Hematopoietic multipotent progenitor cell treated with erythropoietin and hydrocortisone succinate and interleukin-3 and kit ligand, for 15 days (in vitro differentiated cells): Measurements from ENCODE around the gene TYROBP.
"Not testable (repeated sequence)": the region's sequence is repeated elsewhere in the genome, so short reads cannot be mapped to it uniquely, and the experiment has no call there.

Experiments used
- DNase-seq: peaks from one replicate; pipeline ENCODE4 v3.0.0-alpha.2; 2015; ENCODE audit warnings: low spot score

Gene TYROBP

DNA sequence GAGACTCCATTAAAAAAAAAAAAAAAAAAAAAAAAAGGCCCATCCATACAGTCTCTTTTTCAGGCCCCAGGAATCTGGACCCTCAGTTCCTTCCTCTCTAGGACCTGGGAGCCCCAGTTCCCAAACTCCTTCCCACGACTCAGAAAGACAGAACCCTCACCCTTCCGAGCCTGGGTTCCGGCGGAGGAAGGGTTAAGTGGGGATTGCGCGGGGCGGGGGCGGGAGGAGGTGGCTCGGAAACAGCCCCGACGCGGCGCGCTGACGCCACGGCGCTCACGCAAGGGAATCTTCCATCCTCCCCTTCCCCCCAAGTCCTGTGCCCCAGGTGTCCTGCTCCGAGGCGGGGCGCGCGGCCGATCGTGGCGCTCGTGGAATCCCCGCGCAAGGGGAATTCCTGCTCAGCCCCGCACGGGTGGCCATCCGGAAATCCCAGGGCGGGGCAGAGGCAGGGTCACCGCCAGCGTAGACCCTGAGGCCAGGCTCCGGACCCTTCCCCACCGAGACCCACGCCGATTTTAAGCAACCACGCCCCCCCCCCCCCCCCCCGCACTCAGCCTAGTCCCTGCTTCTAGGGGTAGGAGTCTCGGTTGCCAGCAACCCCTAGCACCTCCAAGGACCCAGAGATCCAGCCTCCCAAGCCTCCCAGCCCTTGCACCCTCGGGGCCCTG, 8.4 kb downstream of the TYROBP start:
- DNase-seq: peak; percentile 47

DNA sequence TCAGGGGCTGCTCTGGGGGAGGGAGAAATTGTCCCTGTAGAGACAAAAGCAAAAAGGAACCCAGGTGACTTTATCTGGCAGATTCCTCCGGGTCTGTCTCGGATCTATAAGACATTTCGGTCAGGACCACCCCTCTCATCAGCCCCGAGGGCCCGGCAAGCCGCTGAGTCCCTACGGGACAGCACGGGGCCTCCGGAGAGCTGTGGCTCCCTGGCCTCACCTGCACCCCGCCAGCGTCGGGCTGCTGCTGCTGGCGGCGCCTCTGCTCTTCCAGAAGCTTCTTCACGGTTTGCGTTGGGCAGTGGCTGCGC, 9.6 kb downstream of the TYROBP start:
- DNase-seq: no peak

DNA sequence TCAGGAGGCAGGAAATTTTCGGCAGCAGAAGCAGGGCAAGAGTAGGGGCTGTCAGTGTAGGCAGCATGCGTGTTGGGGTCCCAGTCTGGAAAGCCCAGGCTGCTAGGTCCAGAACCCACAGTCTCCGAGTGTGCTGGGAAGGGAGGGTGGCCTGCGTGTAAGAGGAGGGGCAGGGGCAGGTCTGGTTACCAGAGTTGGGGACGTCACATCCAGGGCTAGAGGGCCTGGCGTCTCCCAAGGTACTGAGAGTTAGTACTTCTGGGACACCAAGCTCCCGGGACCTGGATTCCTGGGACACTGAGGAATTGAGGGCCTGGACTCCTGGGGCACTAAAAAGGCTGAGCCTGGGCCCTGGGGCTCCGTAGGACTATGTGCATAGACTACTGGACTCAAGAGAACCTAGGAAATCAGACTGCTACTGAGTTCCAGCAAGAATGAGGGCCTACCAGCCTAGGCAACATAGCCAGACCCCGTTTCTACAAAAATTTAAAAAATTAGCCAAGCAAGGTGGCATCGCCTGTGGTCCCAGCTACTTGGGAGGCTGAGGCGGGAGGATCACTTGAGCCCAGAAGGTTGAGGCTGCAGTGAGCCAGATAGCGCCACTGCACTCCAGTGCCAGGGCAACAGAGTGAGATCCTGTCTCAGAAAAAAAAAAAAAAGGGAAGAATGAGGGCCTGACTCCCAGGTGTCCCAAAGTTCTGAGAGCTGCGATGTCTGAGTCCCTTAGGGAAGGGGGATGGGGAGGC, 10.2 kb downstream of the TYROBP start:
- no peak for DNase-seq

DNA sequence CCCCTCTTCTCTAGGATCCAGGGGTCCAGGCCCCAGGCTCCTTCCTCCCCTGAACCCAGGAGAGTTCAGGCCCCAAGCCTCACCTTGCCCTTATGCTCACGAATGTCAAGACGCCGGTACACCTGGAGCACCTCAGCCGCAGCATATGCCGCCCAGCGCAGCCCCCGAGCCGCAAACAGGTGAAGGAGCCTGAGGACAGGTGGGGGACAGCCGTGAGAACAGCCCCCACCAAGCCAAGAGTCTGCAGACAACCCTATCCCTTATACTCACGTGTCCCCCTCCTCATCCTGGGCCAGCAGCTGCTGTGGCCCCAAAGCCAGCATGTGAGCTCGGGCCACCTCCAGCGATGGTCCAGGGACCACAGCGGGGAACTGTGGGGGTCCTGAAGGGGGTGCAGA, 11.5 kb downstream of the TYROBP start:
- no peak for DNase-seq

DNA sequence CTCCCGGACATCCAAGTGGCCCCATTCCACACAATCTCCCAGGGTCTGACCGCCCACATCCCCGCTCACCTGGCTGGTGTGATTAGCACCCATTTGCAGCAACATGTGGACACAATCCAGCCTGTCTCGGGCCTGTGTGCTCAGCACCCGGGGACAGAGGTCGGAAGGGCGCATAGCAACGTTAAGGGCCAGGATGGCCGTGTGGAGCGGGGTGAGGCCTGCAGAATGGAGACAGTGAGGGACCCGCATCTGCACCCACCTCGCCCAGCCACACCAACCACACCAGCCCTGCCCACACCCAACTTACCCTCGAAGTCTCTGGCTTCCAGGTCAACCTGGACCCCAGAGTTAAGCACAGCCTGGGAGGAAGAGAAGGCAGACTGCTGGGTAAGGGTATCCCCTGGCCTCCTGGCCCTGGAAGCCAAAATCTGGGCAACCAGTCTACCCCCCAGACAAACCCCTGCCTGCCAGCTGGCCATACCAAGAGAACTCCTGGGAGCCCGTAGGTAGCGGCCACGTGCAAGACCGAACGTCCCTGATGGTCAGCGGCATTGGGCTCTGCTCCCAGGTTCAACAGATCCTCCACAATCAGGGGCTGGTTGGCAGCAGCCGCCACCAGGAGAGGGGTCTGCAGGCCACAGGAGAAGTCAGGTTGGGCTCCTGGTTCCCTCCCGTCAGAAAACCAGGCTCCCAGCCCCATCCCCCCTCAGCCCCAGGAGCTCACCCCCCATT, 12.0 kb downstream of the TYROBP start:
- DNase-seq: no peak

DNA sequence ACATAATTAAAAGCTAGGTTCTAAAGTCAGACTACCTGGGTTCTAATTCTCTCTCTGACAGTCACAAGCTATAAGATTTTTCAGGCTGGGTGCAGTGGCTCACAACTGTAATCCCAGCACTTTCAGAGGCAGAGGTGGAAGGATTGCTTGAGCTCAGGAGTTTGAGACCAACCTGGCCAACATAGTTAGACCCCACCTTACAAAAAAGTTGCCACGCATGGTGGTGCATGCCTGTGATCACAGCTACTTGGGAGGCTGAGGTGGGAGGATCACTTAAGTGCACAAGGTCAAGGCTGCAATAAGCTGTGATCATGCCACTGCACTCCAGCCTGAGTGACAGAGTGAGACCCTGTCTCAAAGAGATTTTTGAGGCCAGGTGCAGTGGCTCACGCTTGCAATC, 13.8 kb downstream of the TYROBP start:
- no peak for DNase-seq

DNA sequence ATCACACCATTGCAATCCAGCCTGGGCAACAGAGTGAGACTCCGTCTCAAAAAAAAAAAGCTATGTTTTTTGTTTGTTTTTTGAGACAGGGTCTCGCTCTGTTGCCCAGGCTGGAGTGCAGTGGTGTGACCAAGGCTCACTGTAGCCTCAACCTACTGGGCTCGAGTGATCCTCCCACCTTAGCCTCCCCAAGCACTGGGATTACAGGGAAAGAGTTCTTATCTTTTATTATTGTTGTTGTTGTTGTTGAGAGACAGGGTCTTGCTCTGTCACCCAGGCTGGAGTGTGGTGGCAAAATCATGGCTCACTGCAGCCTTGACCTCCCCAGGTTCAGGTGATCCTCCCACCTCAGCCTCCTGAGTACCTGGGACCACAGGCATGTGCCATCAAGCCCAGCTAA, 16.3 kb downstream of the TYROBP start:
- not testable (repeated sequence) for DNase-seq

DNA sequence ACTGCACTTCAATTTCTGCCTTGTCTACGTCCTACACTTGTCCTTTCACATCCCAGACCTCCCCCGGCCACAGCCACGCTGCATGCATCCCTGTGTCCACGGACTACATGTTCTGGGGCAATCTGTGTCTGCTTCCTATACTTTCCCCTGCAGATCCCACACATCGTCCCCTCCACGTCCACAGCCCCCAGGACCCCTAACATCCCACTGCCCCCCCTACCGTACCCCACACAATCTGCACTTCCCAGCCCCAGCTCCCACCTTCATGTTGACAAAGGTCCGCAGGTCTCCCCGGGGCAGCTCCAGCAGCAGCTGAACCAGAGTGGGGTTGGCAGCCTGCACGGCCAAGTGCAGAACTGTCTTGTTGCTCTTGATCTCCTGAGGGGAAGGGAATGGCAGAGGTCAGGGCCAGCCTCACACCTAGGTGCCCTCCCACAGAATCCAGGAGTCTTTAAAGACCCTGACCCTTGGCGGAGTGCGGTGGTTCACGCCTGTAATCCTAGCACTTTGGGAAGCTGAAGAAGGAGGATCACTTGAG, 17.9 kb downstream of the TYROBP start:
- no peak for DNase-seq

DNA sequence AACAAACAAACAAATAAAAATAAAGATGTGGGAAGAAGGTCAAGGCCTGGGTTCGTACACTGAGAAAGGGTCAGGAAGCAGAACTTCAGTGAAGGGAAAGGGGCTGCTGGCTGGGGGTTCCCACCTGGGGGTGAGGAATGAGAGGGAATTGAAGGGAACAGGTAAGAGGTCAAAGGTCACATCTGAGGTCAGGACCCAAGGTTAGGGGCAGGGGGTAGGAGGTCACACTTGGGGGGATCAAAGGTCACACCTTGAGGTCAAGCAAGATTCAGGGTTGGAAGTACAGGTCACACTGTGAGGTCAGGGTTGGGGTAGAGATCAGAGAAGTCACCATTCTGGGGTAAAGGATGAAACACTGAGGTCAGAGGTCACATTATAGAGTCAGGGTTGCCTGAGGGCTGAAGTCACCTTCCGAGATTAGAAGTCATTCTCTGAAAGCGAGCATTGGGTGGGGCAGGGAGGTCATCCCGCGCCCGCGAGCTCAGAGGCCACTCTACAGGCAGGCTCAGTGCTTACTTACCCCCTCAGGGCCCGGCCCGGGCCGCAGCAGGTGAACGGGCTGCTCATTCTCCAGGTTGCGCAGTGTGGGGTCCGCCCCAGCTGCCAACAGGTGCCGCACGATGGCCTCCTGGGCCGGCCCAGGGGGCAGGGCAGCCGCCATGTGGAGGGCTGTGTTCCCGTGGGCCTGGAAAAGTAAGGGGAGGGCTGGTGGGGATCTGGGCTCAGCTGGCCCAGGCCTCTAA, 18.6 kb downstream of the TYROBP start:
- no peak for DNase-seq

DNA sequence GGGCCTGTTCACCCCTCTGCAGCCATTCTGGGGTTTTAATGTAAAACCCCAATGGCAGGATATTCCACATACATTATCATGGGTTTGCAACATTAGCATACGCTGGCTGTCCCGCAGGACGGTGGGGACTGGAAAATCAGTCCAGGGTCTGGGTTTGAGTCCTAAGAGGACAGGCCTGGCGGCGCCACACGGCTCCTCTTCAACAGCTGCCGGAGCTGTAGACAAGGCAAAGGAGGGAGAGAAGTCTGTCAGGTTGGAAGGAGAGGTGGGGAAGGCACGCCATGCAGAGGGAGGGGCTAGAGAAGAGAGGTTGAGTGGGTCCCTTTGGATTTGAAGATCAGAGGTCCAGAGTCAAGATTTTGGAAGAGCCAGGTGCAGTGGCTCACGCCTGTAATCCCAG, 19.7 kb downstream of the TYROBP start:
- DNase-seq: no peak

DNA sequence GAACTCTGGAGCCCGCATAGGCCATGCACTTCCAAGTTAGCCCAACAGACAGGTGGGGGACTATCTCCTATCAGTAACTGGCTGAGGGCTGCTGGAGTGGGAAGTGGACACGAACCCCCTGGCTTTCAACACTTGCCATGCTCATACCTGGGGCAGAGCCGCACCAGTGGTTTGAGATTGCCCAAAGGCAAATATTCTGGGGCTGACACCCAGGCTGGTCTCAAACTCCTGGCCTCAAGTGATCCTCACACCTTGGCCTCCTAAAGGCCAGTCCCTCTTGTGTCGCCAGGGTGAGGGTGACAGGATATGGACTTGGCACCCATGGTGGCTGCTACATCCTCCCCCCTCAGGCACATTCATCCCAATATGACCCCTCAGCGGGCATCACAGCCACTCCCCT, 20.9 kb downstream of the TYROBP start:
- DNase-seq: no peak

DNA sequence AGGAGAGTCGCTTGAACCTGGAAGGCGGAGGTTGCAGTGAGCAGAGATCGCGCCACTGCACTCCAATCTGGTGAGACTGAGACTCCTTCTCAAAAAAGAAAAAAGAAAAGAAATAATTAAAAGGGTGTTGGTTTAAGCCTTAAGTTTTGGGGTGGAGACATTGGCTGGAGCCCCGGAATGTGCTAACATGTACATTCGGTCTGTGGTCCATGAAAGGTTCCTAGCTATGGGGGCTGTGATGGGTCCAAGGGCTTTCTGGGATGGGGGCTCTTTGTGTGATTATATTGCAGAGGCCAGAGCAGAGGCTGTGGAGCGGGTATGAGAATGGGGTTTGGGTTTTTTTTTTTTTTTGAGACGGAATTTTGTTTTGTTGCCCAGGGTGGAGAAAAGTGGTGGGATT, 22.2 kb downstream of the TYROBP start:
- no peak for DNase-seq

DNA sequence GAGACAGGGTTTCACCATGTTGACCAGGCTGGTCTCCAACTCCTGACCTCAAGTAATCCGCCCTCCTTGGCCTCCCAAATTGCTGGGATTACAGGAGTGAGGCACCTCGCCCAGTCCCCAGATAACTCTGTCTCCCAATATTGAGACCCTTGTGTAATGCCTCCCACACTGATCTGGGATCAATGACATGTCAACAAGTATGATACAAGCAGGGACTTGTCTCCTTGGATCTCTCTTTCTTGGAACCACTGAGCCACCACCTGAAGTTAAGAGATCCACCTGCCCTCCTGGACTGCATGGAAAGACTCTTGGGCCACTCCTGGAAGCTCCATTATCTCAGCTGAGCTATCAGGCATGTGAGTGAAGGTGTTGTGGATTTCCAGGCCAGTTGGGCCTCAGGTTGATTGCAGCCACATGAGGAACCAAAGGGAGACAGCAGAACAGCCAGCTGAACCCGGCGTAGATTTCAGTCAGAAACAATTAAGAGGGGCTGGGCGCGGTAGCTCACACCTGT, 22.8 kb downstream of the TYROBP start:
- no peak for DNase-seq

DNA sequence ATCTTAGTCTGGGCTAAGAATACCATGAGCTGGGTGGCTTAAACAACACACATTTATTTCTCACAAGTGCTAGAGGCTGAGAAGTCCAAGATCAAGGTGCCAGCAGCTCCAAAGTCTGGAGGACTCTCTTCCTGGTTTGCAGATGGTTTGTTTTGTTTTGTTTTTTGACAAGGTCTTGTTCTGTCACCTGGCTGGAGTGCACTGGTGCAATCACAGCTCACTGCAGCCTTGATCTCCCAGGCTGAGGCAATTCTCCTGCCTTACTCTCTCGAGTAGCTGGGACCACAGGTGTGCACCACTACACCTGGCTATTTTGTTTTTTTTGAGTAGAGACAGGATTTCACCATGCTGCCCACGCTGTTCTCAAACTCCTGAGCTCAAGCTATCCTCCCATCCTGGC, 24.2 kb downstream of the TYROBP start:
- DNase-seq: no peak

DNA sequence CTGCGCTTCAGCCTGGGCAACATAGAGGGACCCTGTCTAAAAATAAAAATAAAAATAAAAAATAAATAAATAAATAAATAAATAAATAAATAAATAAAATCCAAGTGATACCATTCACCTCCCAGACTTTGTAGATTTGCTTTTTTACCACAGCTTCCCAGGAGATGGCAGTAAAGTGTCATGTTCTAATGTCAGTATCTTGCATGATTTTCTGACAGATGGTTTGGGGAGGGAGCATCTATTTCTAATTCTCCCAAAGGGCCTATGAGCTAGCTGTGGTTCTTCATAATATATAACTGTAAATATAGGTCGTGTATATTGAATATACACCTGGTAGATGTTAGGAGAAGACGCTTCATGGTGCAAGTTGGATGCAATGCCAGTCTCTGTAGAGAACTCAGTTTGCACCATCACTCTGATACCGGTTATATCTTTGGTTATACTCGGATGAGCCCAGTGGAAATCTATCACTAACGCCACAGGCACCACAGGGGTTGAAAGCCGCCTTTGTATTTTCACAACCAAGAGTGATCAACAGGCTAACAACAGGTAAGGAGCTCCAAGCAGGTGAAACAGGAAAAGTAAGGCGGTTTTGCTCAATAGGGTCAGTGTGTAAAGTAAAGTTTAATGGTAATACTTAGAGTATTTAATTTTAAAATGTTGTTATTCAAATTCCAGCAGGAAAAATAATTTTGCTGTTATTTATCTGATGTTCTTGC, 25.8 kb downstream of the TYROBP start:
- DNase-seq: peak; percentile 29

DNA sequence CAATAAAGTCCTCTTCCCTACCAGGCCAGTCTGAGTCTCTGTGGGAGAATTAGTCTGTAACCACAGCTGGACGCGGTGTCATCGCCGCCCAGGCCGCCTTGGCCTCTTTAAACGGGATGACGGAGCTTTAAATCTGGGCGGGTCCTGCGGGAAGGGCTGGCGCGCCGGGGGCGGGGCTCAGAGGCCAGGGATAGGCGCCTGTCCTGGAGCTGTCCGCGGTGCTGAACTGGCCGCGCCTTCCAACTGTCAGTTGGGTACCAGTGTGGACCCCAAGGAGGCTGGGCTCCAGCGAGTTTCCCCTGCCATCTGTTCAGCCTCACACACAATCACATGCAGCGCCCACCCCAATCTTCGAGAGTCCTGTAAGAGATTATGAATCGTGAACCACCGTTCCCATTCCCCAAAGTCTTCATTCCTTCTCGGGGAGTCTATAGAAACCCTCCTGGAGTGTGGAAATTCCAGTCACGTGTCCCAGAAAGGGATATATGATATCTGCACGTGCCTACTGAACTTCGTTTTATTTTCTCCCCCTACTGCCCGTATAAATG, 28.3 kb downstream of the TYROBP start:
- peak; percentile 66 for DNase-seq

DNA sequence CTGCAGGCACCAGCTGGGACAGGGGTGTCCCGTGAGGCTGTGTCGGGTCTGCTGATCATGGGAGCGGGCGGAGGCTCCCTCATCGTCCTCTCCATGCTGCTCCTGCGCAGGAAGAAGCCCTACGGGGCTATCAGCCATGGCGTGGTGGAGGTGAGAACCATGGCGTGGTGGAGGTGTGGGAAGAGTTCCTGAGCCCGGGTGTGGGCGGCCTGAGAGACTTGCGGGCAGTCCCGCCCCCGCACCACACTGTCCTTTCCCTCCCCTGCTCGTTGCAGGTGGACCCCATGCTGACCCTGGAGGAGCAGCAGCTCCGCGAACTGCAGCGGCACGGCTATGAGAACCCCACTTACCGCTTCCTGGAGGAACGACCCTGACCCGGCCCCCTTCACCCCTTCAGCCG, 29.0 kb downstream of the TYROBP start:
- DNase-seq: no peak

DNA sequence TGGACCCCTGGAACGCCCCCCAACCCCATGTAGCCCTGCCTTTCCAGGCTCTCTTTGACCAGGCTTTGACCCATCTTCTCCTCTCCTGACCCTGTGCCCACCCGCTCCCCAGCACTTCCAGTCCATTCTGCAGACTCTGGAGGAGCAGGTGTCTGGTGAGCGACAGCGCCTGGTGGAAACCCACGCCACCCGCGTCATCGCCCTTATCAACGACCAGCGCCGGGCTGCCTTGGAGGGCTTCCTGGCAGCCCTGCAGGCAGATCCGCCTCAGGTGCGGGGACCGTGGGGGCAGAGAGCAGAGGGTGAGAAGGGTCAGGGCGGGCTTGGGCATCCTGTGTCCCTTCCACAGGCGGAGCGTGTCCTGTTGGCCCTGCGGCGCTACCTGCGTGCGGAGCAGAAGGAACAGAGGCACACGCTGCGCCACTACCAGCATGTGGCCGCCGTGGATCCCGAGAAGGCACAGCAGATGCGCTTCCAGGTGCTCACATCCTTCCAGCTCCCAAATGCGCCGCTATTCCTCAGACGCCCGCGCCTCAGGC, 33.6 kb downstream of the TYROBP start:
- no peak for DNase-seq

DNA sequence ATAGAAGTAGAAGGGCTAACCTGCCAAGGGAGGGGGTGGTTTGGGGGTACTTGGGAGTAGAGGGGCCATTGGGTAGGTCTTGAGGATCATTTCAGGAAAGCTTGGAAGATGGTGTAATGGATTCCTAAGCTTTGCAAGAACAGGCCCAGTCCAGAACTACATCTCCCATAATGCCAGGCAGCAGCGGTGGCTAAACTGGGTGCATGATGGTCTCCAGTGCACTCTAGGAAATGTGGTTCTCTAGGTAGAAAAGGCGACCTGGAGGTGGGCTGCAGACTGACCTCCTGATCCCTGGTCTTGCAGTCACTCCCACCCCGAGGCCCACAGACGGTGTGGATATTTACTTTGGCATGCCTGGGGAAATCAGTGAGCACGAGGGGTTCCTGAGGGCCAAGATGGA, 35.9 kb downstream of the TYROBP start:
- no peak for DNase-seq

DNA sequence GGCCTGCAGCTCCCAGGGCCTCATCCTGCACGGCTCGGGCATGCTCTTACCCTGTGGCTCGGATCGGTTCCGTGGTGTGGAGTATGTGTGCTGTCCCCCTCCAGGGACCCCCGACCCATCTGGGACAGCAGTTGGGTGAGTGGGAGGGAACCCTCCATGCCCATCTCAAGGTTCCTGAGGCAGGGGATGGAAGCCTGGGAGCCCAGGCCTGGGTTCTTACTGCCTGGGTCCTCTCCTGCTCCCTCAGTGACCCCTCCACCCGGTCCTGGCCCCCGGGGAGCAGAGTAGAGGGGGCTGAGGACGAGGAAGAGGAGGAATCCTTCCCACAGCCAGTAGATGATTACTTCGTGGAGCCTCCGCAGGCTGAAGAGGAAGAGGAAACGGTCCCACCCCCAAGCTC, 36.5 kb downstream of the TYROBP start:
- DNase-seq: no peak

DNA sequence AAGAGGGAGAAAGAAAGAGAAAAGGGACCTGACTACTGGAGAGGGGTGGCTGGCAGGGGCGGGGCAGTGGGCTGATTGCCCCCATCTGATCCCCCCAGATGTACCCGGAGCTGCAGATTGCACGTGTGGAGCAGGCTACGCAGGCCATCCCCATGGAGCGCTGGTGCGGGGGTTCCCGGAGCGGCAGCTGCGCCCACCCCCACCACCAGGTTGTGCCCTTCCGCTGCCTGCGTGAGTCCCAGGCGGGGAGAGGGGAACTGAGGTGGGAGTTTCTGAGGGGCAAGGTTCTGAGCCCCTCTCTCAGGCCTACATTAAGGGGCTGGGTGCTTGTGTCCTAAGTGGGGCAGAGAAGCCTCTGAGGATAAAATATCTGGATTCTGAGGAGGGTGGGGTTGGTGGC, 37.3 kb downstream of the TYROBP start:
- no peak for DNase-seq
